ENCODE measurements around the gene ZBTB1.

The ZBTB1 gene

GRCh38 chr14:64504310-64504896 lies at the start of gene ZBTB1:
ZBTB1 (plus strand) TSS chr14:64504770; CDS start chr14:64521505, 16,735 bp downstream.
- DNase-seq, result peak; percentile 68 to 82

GRCh38 chr14:64459405-64460136 lies 45.0 kb upstream of the ZBTB1 start:
- no peak for DNase-seq

GRCh38 chr14:64461221-64461620 lies 43.3 kb upstream of the ZBTB1 start:
- no peak for DNase-seq

GRCh38 chr14:64463195-64463594 lies 41.4 kb upstream of the ZBTB1 start:
- no peak for DNase-seq

- DNase-seq, result no peak
Measured at GRCh38 chr14:64463873-64464272, 40.7 kb upstream of the ZBTB1 start.

- DNase-seq, result no peak
Measured at GRCh38 chr14:64464651-64465050, 39.9 kb upstream of the ZBTB1 start.

- DNase-seq, result peak in 1 of 2 experiments; percentile 74
Measured at GRCh38 chr14:64465191-64465822, 39.3 kb upstream of the ZBTB1 start, which contains the start of gene AKAP5. AKAP5 (plus strand) TSS chr14:64465499; CDS start chr14:64468395, 2,896 bp downstream.

GRCh38 chr14:64465831-64466554 lies 38.6 kb upstream of the ZBTB1 start:
- peak in 1 of 2 experiments; percentile 46 for DNase-seq

- no peak for DNase-seq
Measured at GRCh38 chr14:64467101-64467500, 37.5 kb upstream of the ZBTB1 start.

GRCh38 chr14:64467566-64467965 lies 37.0 kb upstream of the ZBTB1 start:
- no peak for DNase-seq

- no peak for DNase-seq
Measured at GRCh38 chr14:64468451-64468850, 36.1 kb upstream of the ZBTB1 start.

GRCh38 chr14:64474041-64474440 lies 30.5 kb upstream of the ZBTB1 start:
- no peak for DNase-seq

- no peak for DNase-seq
Measured at GRCh38 chr14:64474698-64475097, 29.9 kb upstream of the ZBTB1 start.

GRCh38 chr14:64475585-64476273 lies 28.8 kb upstream of the ZBTB1 start:
- no peak for DNase-seq

- no peak for DNase-seq
Measured at GRCh38 chr14:64476438-64476837, 28.1 kb upstream of the ZBTB1 start.

GRCh38 chr14:64478634-64479250 lies 25.8 kb upstream of the ZBTB1 start:
- peak; percentile 15 to 35 for DNase-seq

GRCh38 chr14:64488590-64489099 lies 15.9 kb upstream of the ZBTB1 start:
- no peak for DNase-seq

GRCh38 chr14:64491637-64492036 lies 12.9 kb upstream of the ZBTB1 start:
- no peak for DNase-seq

- DNase-seq, result no peak
Measured at GRCh38 chr14:64493455-64493854, 11.1 kb upstream of the ZBTB1 start.

- no peak for DNase-seq
Measured at GRCh38 chr14:64495252-64495651, 9.3 kb upstream of the ZBTB1 start.

GRCh38 chr14:64496764-64497163 lies 7.8 kb upstream of the ZBTB1 start:
- no peak for DNase-seq

- DNase-seq, result no peak
Measured at GRCh38 chr14:64500088-64500487, 4.5 kb upstream of the ZBTB1 start.
